ENCODE data around the gene PTP4A1. TPM values are rescaled to one million over a fixed set of nuclear protein-coding genes. Genes with fewer than 3 reads are reported as not detected.
"Not testable (repeated sequence)": the region's sequence is repeated elsewhere in the genome, so short reads cannot be mapped to it uniquely, and the experiment has no call there.

Gene PTP4A1
- total and polyA plus RNA-seq, 2 donors from 2014 or later = 16.5 to 43.7 TPM

GRCh38 chr6:63584566-63584965, 12.3 kb downstream of the PTP4A1 start:
- Histone ChIP-seq H3K4me1 (ENCODE audit: control insufficient read depth in 2 of 3, insufficient read depth in 2 of 3, low read depth in 1 of 3, low read length in 3 of 3) (no peaks in the 10 kb centered on the region), H3K9me3 (ENCODE audit: control insufficient read depth in 2 of 3, insufficient read depth in 1 of 3, low read length in 3 of 3) (no peaks in the 10 kb centered on the region), H3K27ac (ENCODE audit: low read depth in 2 of 2, low read length in 2 of 2) (no peak overlapping the region), H3K27me3 (ENCODE audit: control insufficient read depth, insufficient read depth, low read length) (no peaks in the 10 kb centered on the region), H3K36me3 (ENCODE audit: control insufficient read depth in 2 of 3, insufficient read depth in 3 of 3, low read length in 3 of 3) (peaks cover 5 to 10% (median 6%) of the 10 kb centered on the region in 3 donors), H3K9ac (ENCODE audit: low read length in 3 of 3) (no peak overlapping the region), H3K4me3 (ENCODE audit: low read length in 3 of 3) (no peak overlapping the region)
- no peak for FAIRE-seq
- TF ChIP-seq, protein P1, sequence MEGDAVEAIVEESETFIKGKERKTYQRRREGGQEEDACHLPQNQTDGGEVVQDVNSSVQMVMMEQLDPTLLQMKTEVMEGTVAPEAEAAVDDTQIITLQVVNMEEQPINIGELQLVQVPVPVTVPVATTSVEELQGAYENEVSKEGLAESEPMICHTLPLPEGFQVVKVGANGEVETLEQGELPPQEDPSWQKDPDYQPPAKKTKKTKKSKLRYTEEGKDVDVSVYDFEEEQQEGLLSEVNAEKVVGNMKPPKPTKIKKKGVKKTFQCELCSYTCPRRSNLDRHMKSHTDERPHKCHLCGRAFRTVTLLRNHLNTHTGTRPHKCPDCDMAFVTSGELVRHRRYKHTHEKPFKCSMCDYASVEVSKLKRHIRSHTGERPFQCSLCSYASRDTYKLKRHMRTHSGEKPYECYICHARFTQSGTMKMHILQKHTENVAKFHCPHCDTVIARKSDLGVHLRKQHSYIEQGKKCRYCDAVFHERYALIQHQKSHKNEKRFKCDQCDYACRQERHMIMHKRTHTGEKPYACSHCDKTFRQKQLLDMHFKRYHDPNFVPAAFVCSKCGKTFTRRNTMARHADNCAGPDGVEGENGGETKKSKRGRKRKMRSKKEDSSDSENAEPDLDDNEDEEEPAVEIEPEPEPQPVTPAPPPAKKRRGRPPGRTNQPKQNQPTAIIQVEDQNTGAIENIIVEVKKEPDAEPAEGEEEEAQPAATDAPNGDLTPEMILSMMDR (IDR thresholded peaks at IDR 0.05; ENCODE audit: borderline replicate concordance, extremely low read depth, insufficient read depth) = no peak
- DNase-seq = no peak
- intact Hi-C loops (cut with DNase I) = no loop called here

- H3K36me3 ChIP-seq (ENCODE audit: control insufficient read depth in 2 of 3, insufficient read depth in 3 of 3, low read length in 3 of 3); DNase-seq; H3K9me3 ChIP-seq (ENCODE audit: control insufficient read depth in 2 of 3, insufficient read depth in 1 of 3, low read length in 3 of 3); H3K4me1 ChIP-seq (ENCODE audit: control insufficient read depth in 2 of 3, insufficient read depth in 2 of 3, low read depth in 1 of 3, low read length in 3 of 3); intact Hi-C loops (cut with DNase I); H3K27me3 ChIP-seq (ENCODE audit: control insufficient read depth, insufficient read depth, low read length); FAIRE-seq; H3K27ac ChIP-seq (ENCODE audit: low read depth in 2 of 2, low read length in 2 of 2); H3K4me3 ChIP-seq (ENCODE audit: low read length in 3 of 3); H3K9ac ChIP-seq (ENCODE audit: low read length in 3 of 3): not testable (repeated sequence)
Observed at GRCh38 chr6:63585652-63586051, 13.4 kb downstream of the PTP4A1 start.

GRCh38 chr6:63589952-63590411, 17.7 kb downstream of the PTP4A1 start:
- Histone ChIP-seq H3K4me1 (ENCODE audit: control insufficient read depth in 2 of 3, insufficient read depth in 2 of 3, low read depth in 1 of 3, low read length in 3 of 3) (no peaks in the 10 kb centered on the region), H3K4me3 (ENCODE audit: low read length in 3 of 3) (no peak overlapping the region), H3K36me3 (ENCODE audit: control insufficient read depth in 2 of 3, insufficient read depth in 3 of 3, low read length in 3 of 3) (no peaks in the 10 kb centered on the region), H3K27ac (ENCODE audit: low read depth in 2 of 2, low read length in 2 of 2) (no peak overlapping the region), H3K9me3 (ENCODE audit: control insufficient read depth in 2 of 3, insufficient read depth in 1 of 3, low read length in 3 of 3) (no peaks in the 10 kb centered on the region), H3K27me3 (ENCODE audit: control insufficient read depth, insufficient read depth, low read length) (no peaks in the 10 kb centered on the region), H3K9ac (ENCODE audit: low read length in 3 of 3) (no peak overlapping the region)
- FAIRE-seq (no peak), DNase-seq (no peak)
- intact Hi-C loops (cut with DNase I) = loop anchor here (10.0 kb wide), 1 partner anchor 175 kb away; no protein-coding TSS in a partner anchor
- TF ChIP-seq, protein P1 (IDR thresholded peaks at IDR 0.05; ENCODE audit: borderline replicate concordance, extremely low read depth, insufficient read depth) = no peak

- H3K27me3 ChIP-seq (ENCODE audit: control insufficient read depth, insufficient read depth, low read length) = no peaks in the 10 kb centered on the region
- TF ChIP-seq, protein P1 (IDR thresholded peaks at IDR 0.05; ENCODE audit: borderline replicate concordance, extremely low read depth, insufficient read depth) = no peak
- intact Hi-C loops (cut with DNase I) = loop anchor here (10.0 kb wide), 1 partner anchor 172 kb away; no protein-coding TSS in a partner anchor
- H3K4me1 ChIP-seq (ENCODE audit: control insufficient read depth in 2 of 3, insufficient read depth in 2 of 3, low read depth in 1 of 3, low read length in 3 of 3) = peaks cover 0 to under 1% (median 0%) of the 10 kb centered on the region in 3 donors
- no peak overlapping the region for H3K9ac ChIP-seq (ENCODE audit: low read length in 3 of 3)
- no peaks in the 10 kb centered on the region for H3K9me3 ChIP-seq (ENCODE audit: control insufficient read depth in 2 of 3, insufficient read depth in 1 of 3, low read length in 3 of 3)
- DNase-seq = no peak
- H3K4me3 ChIP-seq (ENCODE audit: low read length in 3 of 3) = no peak overlapping the region
- no peak for FAIRE-seq
- H3K27ac ChIP-seq (ENCODE audit: low read depth in 2 of 2, low read length in 2 of 2) = no peak overlapping the region
- H3K36me3 ChIP-seq (ENCODE audit: control insufficient read depth in 2 of 3, insufficient read depth in 3 of 3, low read length in 3 of 3) = no peaks in the 10 kb centered on the region
Observed at GRCh38 chr6:63592886-63593285, 20.6 kb downstream of the PTP4A1 start.
